HepG2 (cell line): ENCODE data around the gene CARD8. TPM values are rescaled to one million over a fixed set of nuclear protein-coding genes. Genes with fewer than 3 reads are reported as not detected.

Source experiments
- FOXA1 ChIP-seq, 2 experiments: fragments of 450-650 bp in 1 of 2; sonication (generic) in 1 of 2; formaldehyde crosslinking in 1 of 2; IDR thresholded peaks; 2 replicates each; pipeline versions ENCODE4 v1.4.0 to v1.6.1; 2016 to 2020; ENCODE audit warnings: missing genetic modification reagents in 1 of 2
- HNRNPL ChIP-seq: fragments of 200-400 bp; formaldehyde crosslinking; IDR thresholded peaks from 2 replicates; pipeline ENCODE4 v1.6.1; 2017; ENCODE audit warnings: mild to moderate bottlenecking, low read depth, low read length
- PHF21A ChIP-seq: sonication (generic); formaldehyde crosslinking; IDR thresholded peaks from 2 replicates; pipeline ENCODE4 v1.5.0; 2020; ENCODE audit warnings: mild to moderate bottlenecking, missing genetic modification reagents
- PLRG1 ChIP-seq: fragments of 450-650 bp; conservative IDR thresholded peaks from 2 replicates; pipeline ENCODE4 v1.6.1; 2016
- RFXAP ChIP-seq: sonication (generic); formaldehyde crosslinking; IDR thresholded peaks from 2 replicates; pipeline ENCODE4 v1.4.0; 2020; ENCODE audit warnings: missing genetic modification reagents, borderline replicate concordance
- SIN3A ChIP-seq: IDR thresholded peaks from 2 replicates; pipeline ENCODE4 v1.6.1; 2011; ENCODE audit warnings: low read depth, mild to moderate bottlenecking, control low read depth, low read length, borderline replicate concordance
- TEAD2 ChIP-seq: sonication (generic); formaldehyde crosslinking; IDR thresholded peaks from 2 replicates; pipeline ENCODE4 v1.9.0; 2021; ENCODE audit warnings: missing genetic modification reagents
- TEAD3 ChIP-seq: optimal IDR thresholded peaks from 2 replicates; pipeline ENCODE3; 2016; ENCODE audit warnings: borderline replicate concordance
- YEATS4 ChIP-seq: sonication (generic); formaldehyde crosslinking; IDR thresholded peaks from 2 replicates; pipeline ENCODE4 v1.4.0; 2020; ENCODE audit warnings: missing genetic modification reagents, borderline replicate concordance
- ZNF501 ChIP-seq: sonication (generic); formaldehyde crosslinking; IDR thresholded peaks from 2 replicates; pipeline ENCODE4 v1.5.1; 2020; ENCODE audit warnings: mild to moderate bottlenecking, moderate library complexity, missing genetic modification reagents
- ZNF558 ChIP-seq: sonication (generic); formaldehyde crosslinking; IDR thresholded peaks from 2 replicates; pipeline ENCODE4 v1.9.0; 2022; ENCODE audit warnings: mild to moderate bottlenecking, missing genetic modification reagents, borderline replicate concordance
- polyA plus RNA-seq, 8 experiments: library from polyadenylated mRNA; depleted of rRNA in 3 of 8; stranded (reverse) in 7 of 8; unstranded in 1 of 8; fragments of >200 nt; fragmentation: Illumina TruSeq in 4 of 8; extraction: Trizol in 4 of 8; gene quantifications; 2 replicates each; pipeline versions ENCODE4 v1.2.1 to v1.2.3, GENCODE V29; 2011 to 2016; ENCODE audit warnings: low read depth in 4 of 8, missing spikeins in 1 of 8, mixed read lengths in 1 of 8; ENCODE audit not compliant: insufficient read depth in 1 of 8
- total RNA-seq, 5 experiments: library from RNA; depleted of rRNA; stranded (reverse); fragments of >200 nt; fragmentation: Illumina TruSeq; extraction: Trizol; gene quantifications; 2 replicates each; pipeline ENCODE4 v1.2.3, GENCODE V29; 2016; ENCODE audit warnings: low read depth in 1 of 5
- TF ChIP-seq, protein P1 (sequence below): conservative IDR thresholded peaks from 2 replicates; pipeline ENCODE4 v1.6.1; 2018; ENCODE audit warnings: missing genetic modification reagents
- TF ChIP-seq, protein P2 (sequence below): IDR thresholded peaks from 2 replicates; pipeline ENCODE4 v1.6.1; 2016; ENCODE audit warnings: missing compliant biosample characterization, missing genetic modification reagents, borderline replicate concordance
- TF ChIP-seq, protein P3 (sequence below): sonication (generic); formaldehyde crosslinking; conservative IDR thresholded peaks from 2 replicates; pipeline ENCODE4 v1.5.0; 2020; ENCODE audit warnings: missing genetic modification reagents
- TF ChIP-seq, protein P4 (sequence below): sonication (generic); formaldehyde crosslinking; IDR thresholded peaks from 2 replicates; pipeline ENCODE4 v1.8.0; 2023; ENCODE audit warnings: mild to moderate bottlenecking, missing genetic modification reagents
- TF ChIP-seq, protein P5 (sequence below): sonication (generic); formaldehyde crosslinking; IDR thresholded peaks from 2 replicates; pipeline ENCODE4 v1.9.0; 2021; ENCODE audit warnings: missing genetic modification reagents, borderline replicate concordance
- TF ChIP-seq, protein P6 (sequence below): IDR thresholded peaks from 2 replicates; pipeline ENCODE4 v1.6.1; 2016; ENCODE audit warnings: control low read depth

Gene CARD8
- total and polyA plus RNA-seq, 2 of the 13 experiments (the other 11 are each of a cell fraction or from before 2014, with no cell fraction given) = 15.0 to 19.2 TPM

DNA sequence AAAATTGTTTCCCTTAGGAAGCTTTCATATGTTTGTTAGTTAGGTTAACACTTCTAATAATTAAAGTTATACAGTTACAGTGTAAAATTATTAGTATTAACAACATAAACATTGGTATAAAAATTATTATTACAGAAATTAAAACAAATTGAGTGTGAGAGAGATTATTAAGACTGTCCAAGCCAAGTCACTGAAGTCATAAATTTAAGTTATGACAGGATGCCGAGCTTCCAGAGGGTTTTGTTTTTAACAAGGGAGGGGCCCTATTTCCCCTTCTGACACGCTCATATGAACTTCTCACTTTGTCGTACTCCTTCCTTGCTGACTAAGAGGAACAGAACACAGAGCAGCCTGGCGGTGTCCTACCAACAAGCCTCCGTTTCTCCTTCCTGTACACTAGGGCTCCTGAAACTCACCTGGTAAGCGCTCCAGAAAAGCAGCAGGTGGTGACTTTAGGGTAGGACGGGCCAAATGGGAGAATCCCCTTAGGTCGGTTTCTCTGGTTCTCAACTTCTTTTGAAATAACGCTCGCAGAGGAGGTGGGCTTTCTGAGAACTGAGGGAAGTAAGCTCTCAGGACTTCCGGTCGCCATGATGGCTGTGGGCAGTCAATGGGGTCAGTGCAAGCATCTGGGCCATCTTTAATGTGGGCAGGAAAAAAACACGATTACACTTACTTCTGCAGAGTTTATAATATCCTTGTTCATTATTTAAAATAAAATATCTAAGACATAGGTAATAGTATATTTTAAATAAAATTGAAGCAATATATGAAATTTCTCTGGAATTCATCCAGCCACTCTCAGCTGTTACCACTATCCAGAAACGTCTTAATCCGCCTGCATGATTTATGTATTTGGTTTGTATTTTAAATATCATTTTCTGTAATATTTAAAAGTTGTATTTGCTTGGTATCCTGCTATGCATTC lies at the start of gene CARD8 (continued):
- TF ChIP-seq, protein P1, sequence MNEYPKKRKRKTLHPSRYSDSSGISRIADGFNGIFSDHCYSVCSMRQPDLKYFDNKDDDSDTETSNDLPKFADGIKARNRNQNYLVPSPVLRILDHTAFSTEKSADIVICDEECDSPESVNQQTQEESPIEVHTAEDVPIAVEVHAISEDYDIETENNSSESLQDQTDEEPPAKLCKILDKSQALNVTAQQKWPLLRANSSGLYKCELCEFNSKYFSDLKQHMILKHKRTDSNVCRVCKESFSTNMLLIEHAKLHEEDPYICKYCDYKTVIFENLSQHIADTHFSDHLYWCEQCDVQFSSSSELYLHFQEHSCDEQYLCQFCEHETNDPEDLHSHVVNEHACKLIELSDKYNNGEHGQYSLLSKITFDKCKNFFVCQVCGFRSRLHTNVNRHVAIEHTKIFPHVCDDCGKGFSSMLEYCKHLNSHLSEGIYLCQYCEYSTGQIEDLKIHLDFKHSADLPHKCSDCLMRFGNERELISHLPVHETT (CRISPR knock-in tag) = 0 out of 2 replicates have a peak, but pooled peaks have one; percentile 30
- no peak for TF ChIP-seq TEAD2 (CRISPR knock-in tag)
- peak; percentile 20; the same call in 1 of the 2 replicates for TF ChIP-seq YEATS4 (CRISPR knock-in tag)
- no peak for TF ChIP-seq HNRNPL
- TF ChIP-seq FOXA1 (IDR thresholded peaks at IDR 0.05) = no peak
- TF ChIP-seq FOXA1 (CRISPR knock-in tag; IDR thresholded peaks at IDR 0.05) = no peak
- TF ChIP-seq, protein P2, sequence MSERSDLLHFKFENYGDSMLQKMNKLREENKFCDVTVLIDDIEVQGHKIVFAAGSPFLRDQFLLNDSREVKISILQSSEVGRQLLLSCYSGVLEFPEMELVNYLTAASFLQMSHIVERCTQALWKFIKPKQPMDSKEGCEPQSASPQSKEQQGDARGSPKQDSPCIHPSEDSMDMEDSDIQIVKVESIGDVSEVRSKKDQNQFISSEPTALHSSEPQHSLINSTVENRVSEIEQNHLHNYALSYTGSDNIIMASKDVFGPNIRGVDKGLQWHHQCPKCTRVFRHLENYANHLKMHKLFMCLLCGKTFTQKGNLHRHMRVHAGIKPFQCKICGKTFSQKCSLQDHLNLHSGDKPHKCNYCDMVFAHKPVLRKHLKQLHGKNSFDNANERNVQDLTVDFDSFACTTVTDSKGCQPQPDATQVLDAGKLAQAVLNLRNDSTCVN (CRISPR knock-in tag) = peak; percentile 74; the same call in 1 of the 2 replicates
- TF ChIP-seq, protein P3, sequence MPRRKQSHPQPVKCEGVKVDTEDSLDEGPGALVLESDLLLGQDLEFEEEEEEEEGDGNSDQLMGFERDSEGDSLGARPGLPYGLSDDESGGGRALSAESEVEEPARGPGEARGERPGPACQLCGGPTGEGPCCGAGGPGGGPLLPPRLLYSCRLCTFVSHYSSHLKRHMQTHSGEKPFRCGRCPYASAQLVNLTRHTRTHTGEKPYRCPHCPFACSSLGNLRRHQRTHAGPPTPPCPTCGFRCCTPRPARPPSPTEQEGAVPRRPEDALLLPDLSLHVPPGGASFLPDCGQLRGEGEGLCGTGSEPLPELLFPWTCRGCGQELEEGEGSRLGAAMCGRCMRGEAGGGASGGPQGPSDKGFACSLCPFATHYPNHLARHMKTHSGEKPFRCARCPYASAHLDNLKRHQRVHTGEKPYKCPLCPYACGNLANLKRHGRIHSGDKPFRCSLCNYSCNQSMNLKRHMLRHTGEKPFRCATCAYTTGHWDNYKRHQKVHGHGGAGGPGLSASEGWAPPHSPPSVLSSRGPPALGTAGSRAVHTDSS (CRISPR knock-in tag) = no peak
- peak; percentile 53; the same call in 1 of the 2 replicates for TF ChIP-seq ZNF558 (CRISPR knock-in tag)
- TF ChIP-seq PLRG1 = no peak
- peak; percentile 61 for TF ChIP-seq SIN3A
- TF ChIP-seq, protein P4, sequence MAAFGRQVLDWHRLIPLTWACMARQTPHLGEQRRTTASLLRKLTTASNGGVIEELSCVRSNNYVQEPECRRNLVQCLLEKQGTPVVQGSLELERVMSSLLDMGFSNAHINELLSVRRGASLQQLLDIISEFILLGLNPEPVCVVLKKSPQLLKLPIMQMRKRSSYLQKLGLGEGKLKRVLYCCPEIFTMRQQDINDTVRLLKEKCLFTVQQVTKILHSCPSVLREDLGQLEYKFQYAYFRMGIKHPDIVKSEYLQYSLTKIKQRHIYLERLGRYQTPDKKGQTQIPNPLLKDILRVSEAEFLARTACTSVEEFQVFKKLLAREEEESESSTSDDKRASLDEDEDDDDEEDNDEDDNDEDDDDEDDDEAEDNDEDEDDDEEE = no peak
- TF ChIP-seq, protein P5, sequence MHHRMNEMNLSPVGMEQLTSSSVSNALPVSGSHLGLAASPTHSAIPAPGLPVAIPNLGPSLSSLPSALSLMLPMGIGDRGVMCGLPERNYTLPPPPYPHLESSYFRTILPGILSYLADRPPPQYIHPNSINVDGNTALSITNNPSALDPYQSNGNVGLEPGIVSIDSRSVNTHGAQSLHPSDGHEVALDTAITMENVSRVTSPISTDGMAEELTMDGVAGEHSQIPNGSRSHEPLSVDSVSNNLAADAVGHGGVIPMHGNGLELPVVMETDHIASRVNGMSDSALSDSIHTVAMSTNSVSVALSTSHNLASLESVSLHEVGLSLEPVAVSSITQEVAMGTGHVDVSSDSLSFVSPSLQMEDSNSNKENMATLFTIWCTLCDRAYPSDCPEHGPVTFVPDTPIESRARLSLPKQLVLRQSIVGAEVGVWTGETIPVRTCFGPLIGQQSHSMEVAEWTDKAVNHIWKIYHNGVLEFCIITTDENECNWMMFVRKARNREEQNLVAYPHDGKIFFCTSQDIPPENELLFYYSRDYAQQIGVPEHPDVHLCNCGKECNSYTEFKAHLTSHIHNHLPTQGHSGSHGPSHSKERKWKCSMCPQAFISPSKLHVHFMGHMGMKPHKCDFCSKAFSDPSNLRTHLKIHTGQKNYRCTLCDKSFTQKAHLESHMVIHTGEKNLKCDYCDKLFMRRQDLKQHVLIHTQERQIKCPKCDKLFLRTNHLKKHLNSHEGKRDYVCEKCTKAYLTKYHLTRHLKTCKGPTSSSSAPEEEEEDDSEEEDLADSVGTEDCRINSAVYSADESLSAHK (CRISPR knock-in tag) = no peak
- 0 out of 2 replicates have a peak, but pooled peaks have one; percentile 37 for TF ChIP-seq RFXAP (CRISPR knock-in tag)
- TF ChIP-seq, protein P6, sequence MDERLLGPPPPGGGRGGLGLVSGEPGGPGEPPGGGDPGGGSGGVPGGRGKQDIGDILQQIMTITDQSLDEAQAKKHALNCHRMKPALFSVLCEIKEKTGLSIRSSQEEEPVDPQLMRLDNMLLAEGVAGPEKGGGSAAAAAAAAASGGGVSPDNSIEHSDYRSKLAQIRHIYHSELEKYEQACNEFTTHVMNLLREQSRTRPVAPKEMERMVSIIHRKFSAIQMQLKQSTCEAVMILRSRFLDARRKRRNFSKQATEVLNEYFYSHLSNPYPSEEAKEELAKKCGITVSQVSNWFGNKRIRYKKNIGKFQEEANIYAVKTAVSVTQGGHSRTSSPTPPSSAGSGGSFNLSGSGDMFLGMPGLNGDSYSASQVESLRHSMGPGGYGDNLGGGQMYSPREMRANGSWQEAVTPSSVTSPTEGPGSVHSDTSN (CRISPR knock-in tag) = no peak
- TF ChIP-seq TEAD3 (CRISPR knock-in tag) = peak; percentile 57
- peak; percentile 11; the same call in 1 of the 2 replicates for TF ChIP-seq ZNF501
- peak; percentile 48; the same call in 1 of the 2 replicates for TF ChIP-seq PHF21A (CRISPR knock-in tag)
